Measurements from ENCODE around the gene PTPRT.

PTPRT gene

DNA sequence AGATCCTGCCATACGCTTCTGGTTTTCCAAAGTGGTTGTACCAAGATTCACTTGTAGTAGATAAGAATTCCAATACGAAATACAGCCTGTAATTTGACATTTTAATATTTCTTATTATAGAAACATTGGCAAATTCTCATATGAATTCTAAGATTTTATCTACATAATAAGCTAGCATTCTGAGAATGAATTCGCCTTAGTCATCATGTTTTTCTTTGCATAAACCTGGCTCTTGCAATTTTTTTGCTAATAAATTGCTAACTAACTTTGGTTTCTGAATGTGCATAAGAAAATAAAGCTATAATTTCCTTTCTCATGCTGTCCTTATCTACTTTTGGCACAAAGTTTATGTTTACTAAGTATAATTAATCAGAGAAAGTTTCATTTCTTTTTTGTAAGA is 673.0 kb downstream of the PTPRT start:
- DNase-seq: no peak

- no peak for DNase-seq
Measured at GRCh38 chr20:42510686-42511085, 679.0 kb downstream of the PTPRT start.

- DNase-seq: no peak
Measured at GRCh38 chr20:42507874-42508273, 681.8 kb downstream of the PTPRT start.

GRCh38 chr20:42506397-42506796 is 683.3 kb downstream of the PTPRT start:
- DNase-seq: no peak

GRCh38 chr20:42502591-42502990 is 687.1 kb downstream of the PTPRT start:
- DNase-seq: no peak

DNA sequence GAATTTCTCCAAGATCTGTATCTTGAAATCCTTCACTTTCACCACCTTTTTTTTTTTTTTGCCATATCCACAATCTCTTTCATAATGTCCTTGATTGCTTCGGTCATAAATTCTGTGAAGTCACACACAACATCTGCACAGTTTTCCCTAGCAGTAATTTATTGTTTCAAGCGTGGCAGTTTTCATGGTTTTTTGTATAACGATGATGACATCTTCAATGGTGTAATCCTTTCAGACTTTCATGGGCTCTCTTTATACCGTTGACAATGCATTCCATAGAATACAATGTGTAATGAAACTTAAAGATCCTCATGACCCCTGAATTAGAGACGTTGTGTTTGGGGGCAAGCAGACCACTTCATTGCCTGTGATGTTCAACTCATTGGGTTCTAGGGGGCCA is 693.1 kb downstream of the PTPRT start:
- no peak for DNase-seq

DNA sequence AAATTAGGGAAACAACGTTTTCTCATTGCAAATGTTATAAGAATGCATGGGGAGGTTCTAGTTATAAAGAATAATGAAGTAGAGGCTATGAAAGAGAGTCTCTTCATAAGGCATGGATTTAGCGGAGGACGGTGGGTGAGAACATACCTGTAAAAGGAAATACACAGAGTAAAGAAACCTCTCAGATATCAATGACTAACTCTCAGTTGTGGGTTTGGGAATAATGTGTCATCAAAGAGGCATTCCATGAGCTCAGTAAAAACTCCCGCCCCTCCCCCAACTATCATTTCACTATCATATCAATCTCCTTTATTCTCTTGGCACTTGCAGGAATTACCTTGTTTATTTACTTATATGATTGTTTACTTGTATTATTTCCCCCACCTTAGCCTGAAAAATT is 695.4 kb downstream of the PTPRT start:
- DNase-seq: no peak

DNA sequence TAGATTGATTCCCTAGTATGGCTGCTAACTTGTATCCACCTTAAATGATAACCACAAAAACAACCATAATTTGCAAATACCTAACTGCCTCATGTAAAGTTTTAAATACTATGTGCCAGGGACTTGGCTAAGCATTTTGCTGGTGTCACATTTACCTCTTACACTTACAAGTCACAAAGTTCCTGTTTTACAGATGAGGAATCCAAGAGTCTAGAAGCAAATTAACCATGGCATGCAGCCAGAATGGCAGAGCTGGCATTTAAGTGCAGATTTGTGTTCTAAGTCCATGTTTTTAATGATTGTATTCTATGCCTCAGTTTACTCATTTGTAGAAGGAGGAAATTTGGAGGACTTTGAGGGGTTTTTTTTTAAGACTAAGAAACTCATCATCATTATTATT is 696.7 kb downstream of the PTPRT start:
- DNase-seq: no peak

DNA sequence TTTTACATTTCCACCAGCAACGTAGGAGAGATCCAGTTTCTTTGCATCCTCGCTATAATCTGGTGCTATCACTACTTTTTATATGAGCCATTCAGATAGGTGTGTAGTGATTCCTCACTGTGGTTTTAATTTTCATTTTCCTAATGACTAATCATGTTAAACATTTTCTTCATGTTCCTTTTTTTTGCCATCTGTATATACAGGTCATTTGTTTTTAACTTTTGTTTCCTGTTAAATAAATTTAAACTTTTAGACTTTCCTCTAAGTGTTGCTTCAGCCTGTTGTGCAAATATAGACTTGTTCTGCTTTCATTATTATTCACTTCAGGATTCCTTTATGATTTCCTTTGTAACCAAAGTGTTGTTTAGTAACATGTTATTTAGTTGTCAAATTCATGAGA is 697.4 kb downstream of the PTPRT start:
- DNase-seq: no peak

- no peak for DNase-seq
Measured at GRCh38 chr20:42485556-42485955, 704.1 kb downstream of the PTPRT start.

- no peak for DNase-seq
Measured at GRCh38 chr20:42484790-42485375, 704.8 kb downstream of the PTPRT start.

GRCh38 chr20:42484335-42484734 is 705.4 kb downstream of the PTPRT start:
- DNase-seq: no peak

DNA sequence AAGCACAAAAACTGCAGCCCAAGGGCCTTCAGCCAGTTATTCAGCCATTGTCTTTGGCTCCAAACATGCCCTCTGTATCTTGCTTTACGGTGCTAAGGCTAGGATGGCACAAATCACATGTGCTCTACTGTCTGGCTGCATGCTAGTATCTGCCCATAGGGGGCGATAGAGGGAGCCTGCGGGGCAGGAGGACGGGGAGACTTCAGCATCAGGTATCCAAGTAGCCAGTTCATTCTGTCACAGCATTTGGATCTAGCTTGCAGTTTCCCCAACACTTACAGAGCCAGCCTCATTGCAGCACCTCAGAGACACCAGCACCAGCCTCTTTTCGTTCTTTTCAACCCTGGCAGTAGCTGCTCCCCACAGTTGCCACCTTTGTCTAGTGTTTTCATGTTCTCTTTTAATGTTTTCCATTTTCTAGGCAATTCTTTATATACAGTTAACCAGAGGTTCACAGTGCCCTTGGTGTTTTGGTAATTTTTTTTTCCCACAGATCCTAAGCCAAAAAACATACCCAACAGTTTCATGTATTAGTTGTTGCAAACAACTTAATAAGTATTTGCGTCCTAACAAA is 705.9 kb downstream of the PTPRT start:
- DNase-seq: peak; percentile 39

DNA sequence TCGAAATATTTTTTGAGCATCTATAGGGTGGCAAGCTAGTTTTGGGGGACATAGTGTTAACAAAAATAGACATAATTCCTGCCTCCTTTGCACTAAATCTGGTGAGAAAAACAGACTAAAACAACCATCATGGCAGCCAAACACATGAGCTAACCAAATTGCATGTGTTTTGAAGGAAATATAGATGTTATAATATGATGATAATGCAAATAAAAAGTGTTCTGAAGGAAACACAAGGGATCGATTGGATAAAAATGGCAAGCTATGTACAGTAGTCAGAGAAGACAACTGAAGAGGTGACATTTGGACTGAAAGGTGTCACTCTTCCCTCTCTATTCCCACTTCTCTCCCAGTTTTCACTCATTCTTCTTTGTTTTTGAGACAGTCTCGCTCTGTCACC is 706.9 kb downstream of the PTPRT start:
- DNase-seq: no peak

DNA sequence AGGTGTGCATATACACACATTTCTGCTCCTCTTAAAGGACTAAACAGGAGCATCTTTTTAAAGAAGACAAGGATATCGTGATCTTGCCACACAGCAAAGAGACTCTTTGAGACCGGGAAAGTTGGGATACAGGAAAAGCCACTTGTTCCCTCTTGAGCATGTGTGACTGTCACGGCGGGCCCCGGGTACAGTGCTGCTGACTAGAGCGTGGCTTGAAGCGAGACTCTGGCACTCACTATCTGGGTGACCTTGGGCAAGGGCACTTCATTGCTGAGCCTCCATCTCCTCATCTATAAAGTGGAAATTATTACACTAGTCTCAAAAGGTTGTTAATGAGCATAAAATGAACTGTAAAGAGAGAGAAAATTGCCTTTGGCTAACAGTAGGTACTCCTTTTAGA is 713.9 kb downstream of the PTPRT start:
- no peak for DNase-seq

DNA sequence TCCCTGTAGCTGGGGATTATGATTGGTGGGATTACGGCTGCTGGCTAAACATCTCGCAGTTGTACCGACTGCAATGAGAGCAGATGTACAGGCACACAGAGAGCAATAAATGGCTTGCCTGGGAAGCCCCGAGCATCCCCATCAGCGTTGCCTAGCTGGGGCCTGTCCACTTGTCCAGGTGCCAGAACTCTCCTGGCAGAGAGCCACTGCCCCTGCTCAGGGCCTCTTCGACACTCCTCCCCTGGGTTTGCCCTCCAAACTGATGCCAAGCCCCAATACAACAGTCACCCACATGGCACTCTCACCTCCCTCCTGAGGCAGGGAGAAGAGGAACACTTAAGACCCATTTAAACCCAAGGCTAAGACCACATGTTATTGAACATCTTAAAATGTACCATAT is 715.1 kb downstream of the PTPRT start:
- no peak for DNase-seq

DNA sequence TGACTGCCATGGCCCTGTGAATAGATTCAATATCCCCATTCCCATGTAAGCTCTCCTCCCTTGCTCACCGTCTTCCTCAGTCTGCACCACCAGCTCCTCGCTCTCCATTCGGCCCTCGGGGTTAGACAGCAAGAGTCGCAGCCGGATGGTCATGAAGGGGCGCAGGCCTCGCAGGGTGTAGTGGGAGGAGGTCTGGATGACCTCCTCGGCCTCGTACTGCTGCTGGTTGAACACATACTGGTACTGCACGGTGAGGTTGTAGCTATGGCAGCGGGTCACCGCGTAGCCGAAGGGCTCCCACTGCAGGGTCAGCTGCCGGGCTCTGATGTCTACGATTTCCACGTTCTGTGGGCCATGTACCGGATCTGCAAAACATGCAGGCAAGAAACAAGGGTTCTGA is 717.5 kb downstream of the PTPRT start:
- no peak for DNase-seq

- no peak for DNase-seq
Measured at GRCh38 chr20:42461965-42462593, 727.6 kb downstream of the PTPRT start.

- DNase-seq: no peak
Measured at GRCh38 chr20:42461291-42461690, 728.4 kb downstream of the PTPRT start.

DNA sequence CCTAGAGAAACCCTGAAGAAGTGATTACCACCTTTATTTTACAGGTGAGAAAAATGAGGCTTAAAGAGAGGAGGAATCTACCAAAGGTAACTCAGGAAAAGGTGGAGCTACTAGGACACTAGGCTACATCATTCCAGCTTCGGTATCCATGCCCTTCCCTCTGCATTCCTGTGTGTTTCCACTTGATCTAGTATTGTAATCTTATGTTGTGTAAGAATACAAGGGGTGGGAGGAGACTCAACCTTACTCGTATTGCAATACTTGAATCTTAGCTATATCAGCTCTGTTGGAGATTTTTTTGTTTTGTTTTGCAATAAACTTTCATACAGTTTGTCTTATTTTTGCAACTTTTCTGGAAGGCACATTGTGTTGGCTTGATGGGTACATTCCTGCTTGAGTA is 742.4 kb downstream of the PTPRT start:
- no peak for DNase-seq

- DNase-seq: no peak
Measured at GRCh38 chr20:42444799-42445198, 744.9 kb downstream of the PTPRT start.

GRCh38 chr20:42443200-42443599 is 746.5 kb downstream of the PTPRT start:
- no peak for DNase-seq

GRCh38 chr20:42442716-42443115 is 747.0 kb downstream of the PTPRT start:
- no peak for DNase-seq

GRCh38 chr20:42441864-42442331 is 747.8 kb downstream of the PTPRT start:
- no peak for DNase-seq
